ENCODE measurements around the gene TNXB. TPM values are rescaled to one million over a fixed set of nuclear protein-coding genes. Genes with fewer than 3 reads are reported as not detected.
"Not testable (repeated sequence)": the region's sequence is repeated elsewhere in the genome, so short reads cannot be mapped to it uniquely, and the experiment has no call there.

TNXB gene
- total RNA-seq, 4 donors from 2014 or later = 223 to 525 (median 326) TPM

GRCh38 chr6:32147401-32148132 is 38.4 kb upstream of the TNXB start:
- DNase-seq (ENCODE audit: extremely low spot score) = no peak
- Histone ChIP-seq H3K9me3 (no peaks in the 10 kb centered on the region), H3K4me1 (peaks cover 19 to 31% (median 29%) of the 10 kb centered on the region in 4 donors), H3K27me3 (no peaks in the 10 kb centered on the region), H3K4me3 (no peak overlapping the region), H3K27ac (replicated peaks in 1 of 4) (no peak overlapping the region), H3K36me3 (peaks cover 0 to 17% (median 6%) of the 10 kb centered on the region in 4 donors)
- 92% methylated on average over 4 of the region's 4 CpGs for WGBS
- no peak for TF ChIP-seq CTCF (IDR thresholded peaks at IDR 0.05)
- no peak for TF ChIP-seq EP300 (IDR thresholded peaks at IDR 0.05)
- no peak for TF ChIP-seq POLR2A (IDR thresholded peaks at IDR 0.05; ENCODE audit: low read depth)
- TF ChIP-seq POLR2AphosphoS5 (IDR thresholded peaks at IDR 0.05) = no peak
- intact Hi-C loops (cut with DNase I) = no loop called here

- Histone ChIP-seq H3K4me3 (no peak overlapping the region), H3K27ac (replicated peaks in 1 of 4) (no peak overlapping the region), H3K36me3 (peaks cover 0 to 17% (median 6%) of the 10 kb centered on the region in 4 donors), H3K27me3 (no peaks in the 10 kb centered on the region), H3K9me3 (no peaks in the 10 kb centered on the region), H3K4me1 (peaks cover 12 to 24% (median 21%) of the 10 kb centered on the region in 4 donors)
- WGBS = 56% methylated on average over 4 of the region's 4 CpGs
- DNase-seq (ENCODE audit: extremely low spot score) = no peak
- intact Hi-C loops (cut with DNase I) = no loop called here
- TF ChIP-seq EP300 (IDR thresholded peaks at IDR 0.05) = no peak
- no peak for TF ChIP-seq CTCF (IDR thresholded peaks at IDR 0.05)
- no peak for TF ChIP-seq POLR2A (IDR thresholded peaks at IDR 0.05; ENCODE audit: low read depth)
- no peak for TF ChIP-seq POLR2AphosphoS5 (IDR thresholded peaks at IDR 0.05)
Measured at GRCh38 chr6:32146687-32147086, 37.5 kb upstream of the TNXB start.

GRCh38 chr6:32146287-32146686 is 37.1 kb upstream of the TNXB start:
- Histone ChIP-seq H3K4me3 (no peak overlapping the region), H3K36me3 (peaks cover 0 to 17% (median 6%) of the 10 kb centered on the region in 4 donors), H3K9me3 (no peaks in the 10 kb centered on the region), H3K27me3 (no peaks in the 10 kb centered on the region), H3K4me1 (peaks cover 12 to 20% (median 17%) of the 10 kb centered on the region in 4 donors), H3K27ac (replicated peaks in 1 of 4) (no peak overlapping the region)
- 93% methylated on average over 1 of the region's 1 CpG for WGBS
- intact Hi-C loops (cut with DNase I) = no loop called here
- no peak for DNase-seq (ENCODE audit: extremely low spot score)
- no peak for TF ChIP-seq POLR2A (IDR thresholded peaks at IDR 0.05; ENCODE audit: low read depth)
- TF ChIP-seq CTCF (IDR thresholded peaks at IDR 0.05) = no peak
- TF ChIP-seq EP300 (IDR thresholded peaks at IDR 0.05) = no peak
- TF ChIP-seq POLR2AphosphoS5 (IDR thresholded peaks at IDR 0.05) = no peak

GRCh38 chr6:32144238-32144637 is 35.1 kb upstream of the TNXB start:
- intact Hi-C loops (cut with DNase I); H3K27ac ChIP-seq (replicated peaks in 1 of 4); DNase-seq (ENCODE audit: extremely low spot score); H3K4me1 ChIP-seq; H3K4me3 ChIP-seq; H3K27me3 ChIP-seq; H3K9me3 ChIP-seq: not testable (repeated sequence)
- WGBS = 87% methylated on average over 7 of the region's 7 CpGs
- peaks cover 0 to 13% (median 5%) of the 10 kb centered on the region in 4 donors for H3K36me3 ChIP-seq

GRCh38 chr6:32140420-32141046 is 31.4 kb upstream of the TNXB start:
- TF ChIP-seq POLR2A (IDR thresholded peaks at IDR 0.05; ENCODE audit: low read depth) (no peak), EP300 (IDR thresholded peaks at IDR 0.05) (no peak), CTCF (IDR thresholded peaks at IDR 0.05) (no peak), POLR2AphosphoS5 (IDR thresholded peaks at IDR 0.05) (no peak)
- Histone ChIP-seq H3K4me1 (no peaks in the 10 kb centered on the region), H3K27me3 (no peaks in the 10 kb centered on the region), H3K4me3 (no peak overlapping the region), H3K36me3 (no peaks in the 10 kb centered on the region), H3K27ac (replicated peaks in 1 of 4) (no peak overlapping the region), H3K9me3 (no peaks in the 10 kb centered on the region)
- WGBS = 54% methylated on average over 5 of the region's 5 CpGs
- intact Hi-C loops (cut with DNase I) = no loop called here
- no peak for DNase-seq (ENCODE audit: extremely low spot score)

Measured in esophagus muscularis mucosa (tissue), 4 donors.